ENCODE results near the gene LEP.

Gene LEP

DNA sequence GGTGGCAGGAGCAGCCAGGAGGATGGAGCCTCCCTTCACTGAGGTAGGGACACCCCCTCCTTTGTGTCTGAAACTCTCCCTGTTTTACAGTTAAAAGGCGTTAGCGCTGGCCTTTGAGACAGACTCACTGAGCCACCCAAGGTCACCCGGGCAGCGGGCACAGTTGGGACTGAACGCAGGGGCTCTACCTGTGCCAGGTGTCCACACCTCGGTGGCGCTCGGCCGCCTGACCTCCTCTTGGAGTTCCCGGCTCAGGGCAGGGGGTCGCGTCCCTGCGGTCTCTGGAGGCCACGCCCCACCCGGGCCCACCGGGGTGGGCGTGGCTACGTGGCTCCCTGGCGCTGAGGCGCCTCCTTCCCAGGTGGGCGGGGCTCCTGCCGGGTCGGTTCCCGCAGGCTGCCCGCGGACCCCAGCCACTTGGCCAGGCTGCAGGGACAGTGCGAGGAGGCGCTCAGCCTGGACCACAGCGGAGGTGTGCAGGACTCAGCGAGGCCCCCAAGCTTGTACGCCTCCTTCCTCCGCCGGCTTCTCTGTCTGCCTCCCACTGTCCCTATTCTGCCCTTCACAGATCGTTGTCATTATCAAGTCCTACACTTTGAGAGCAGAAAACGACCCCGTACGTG, 39.9 kb upstream of the LEP start:
- H3K4me3 ChIP-seq (ENCODE audit: low read length), result no peak overlapping the region
- no peak for DNase-seq (ENCODE audit: low read depth)
- TF ChIP-seq, protein P1, sequence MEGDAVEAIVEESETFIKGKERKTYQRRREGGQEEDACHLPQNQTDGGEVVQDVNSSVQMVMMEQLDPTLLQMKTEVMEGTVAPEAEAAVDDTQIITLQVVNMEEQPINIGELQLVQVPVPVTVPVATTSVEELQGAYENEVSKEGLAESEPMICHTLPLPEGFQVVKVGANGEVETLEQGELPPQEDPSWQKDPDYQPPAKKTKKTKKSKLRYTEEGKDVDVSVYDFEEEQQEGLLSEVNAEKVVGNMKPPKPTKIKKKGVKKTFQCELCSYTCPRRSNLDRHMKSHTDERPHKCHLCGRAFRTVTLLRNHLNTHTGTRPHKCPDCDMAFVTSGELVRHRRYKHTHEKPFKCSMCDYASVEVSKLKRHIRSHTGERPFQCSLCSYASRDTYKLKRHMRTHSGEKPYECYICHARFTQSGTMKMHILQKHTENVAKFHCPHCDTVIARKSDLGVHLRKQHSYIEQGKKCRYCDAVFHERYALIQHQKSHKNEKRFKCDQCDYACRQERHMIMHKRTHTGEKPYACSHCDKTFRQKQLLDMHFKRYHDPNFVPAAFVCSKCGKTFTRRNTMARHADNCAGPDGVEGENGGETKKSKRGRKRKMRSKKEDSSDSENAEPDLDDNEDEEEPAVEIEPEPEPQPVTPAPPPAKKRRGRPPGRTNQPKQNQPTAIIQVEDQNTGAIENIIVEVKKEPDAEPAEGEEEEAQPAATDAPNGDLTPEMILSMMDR (IDR thresholded peaks at IDR 0.05; ENCODE audit: insufficient read depth, low read depth, low read length, missing control alignments), result no peak

DNA sequence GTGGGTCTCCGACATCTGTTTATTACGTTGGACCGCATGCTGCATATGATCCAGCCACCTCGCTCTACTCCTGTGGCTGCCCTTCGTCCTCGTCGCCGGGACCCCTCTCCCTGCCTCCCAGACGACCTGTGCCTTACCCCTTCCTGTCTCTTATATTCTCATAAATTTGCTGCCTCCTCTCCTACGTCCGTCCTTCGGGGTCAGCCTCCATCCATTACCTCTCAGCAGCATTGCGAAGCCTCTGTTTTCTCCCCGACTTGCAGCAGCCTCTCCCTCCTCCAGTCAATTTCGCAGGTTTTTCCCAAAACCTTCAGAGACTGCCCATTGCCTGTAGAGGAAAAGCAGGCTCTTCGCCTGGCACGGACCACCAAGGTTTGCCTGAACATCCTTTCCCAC, 39.4 kb upstream of the LEP start:
- TF ChIP-seq, protein P1 (IDR thresholded peaks at IDR 0.05; ENCODE audit: insufficient read depth, low read depth, low read length, missing control alignments), result no peak
- no peak for DNase-seq (ENCODE audit: low read depth)
- H3K4me3 ChIP-seq (ENCODE audit: low read length), result no peak overlapping the region

DNA sequence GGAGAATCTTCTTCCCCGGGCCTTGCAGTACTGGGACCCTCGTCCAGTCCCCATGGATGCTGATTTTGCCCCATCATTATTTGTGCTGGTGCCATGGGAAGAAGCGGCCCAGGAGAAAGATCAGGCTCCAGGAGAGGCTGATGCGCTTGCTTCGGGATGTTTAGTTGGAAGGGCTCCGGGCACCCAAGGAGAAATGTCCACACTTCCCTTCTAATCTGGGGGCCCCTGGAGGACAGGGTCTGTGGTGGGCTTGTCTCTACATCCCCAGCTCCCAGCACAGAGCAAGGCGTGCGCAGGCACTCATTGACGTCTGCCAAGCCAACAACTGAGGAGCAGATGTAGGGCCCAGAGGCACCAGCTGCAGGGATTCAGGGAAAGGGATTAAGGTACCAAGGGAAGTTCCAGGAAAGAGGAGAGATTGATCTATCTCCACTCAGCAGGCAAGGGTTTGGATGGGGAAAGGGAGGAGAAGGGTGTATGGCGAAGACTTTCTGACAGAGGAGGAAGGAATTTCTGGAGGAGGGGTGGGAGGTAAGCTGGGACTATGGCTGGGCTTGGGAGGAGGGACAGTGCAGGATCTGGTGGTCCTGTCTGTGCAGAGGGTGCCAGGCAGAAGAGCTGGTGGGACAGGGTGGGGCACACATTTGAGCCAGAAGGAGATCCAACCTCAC, 38.7 kb upstream of the LEP start:
- TF ChIP-seq, protein P1 (IDR thresholded peaks at IDR 0.05; ENCODE audit: insufficient read depth, low read depth, low read length, missing control alignments), result no peak
- H3K4me3 ChIP-seq (ENCODE audit: low read length), result no peak overlapping the region
- no peak for DNase-seq (ENCODE audit: low read depth)

DNA sequence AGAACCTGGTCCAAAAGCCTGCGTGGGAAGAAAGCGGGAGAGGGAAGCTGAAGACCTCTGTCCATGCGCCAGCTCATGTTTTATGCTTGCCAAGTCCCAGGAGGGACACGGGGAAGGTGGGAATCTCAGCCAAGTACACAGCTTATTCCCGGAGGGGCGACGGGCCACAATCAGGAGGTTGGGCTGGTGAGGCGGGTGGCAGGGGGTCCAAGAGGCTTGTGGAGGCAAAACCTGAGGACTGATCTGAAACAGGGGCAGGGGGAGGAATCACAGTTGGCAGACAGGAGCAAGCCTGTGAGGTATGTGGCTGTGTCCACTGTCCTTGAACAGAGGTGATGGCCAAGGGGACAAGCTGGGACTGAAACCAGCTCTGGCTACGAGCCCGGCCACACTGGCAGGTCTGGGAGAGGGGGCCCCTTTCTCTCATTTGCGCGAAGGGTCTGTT, 38.0 kb upstream of the LEP start:
- TF ChIP-seq, protein P1 (IDR thresholded peaks at IDR 0.05; ENCODE audit: insufficient read depth, low read depth, low read length, missing control alignments), result no peak
- DNase-seq (ENCODE audit: low read depth), result no peak
- H3K4me3 ChIP-seq (ENCODE audit: low read length), result no peak overlapping the region

DNA sequence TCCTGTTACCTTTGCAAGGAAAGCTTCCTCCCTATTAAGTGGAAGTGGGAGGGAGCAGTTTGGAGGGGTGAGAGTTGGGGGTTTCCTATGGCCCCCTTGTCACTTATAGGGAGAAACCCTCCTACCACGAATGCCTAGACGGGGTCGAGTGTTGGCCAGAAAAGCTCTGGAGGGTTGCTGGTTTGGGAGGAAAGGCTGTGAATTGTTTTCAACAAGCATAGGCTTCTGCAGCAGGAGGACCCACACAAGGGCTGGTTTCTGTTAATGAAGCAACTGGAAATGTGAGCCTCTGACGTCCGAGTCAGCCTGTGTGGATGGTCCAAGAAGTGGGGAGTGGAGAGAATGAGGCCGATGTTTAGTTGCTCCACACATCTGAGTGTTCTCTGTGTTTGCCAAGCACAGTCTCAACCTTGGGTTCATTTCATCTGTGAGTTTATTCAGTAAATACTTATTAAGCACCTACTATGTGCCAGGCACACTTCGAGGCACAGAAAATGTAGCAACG, 37.3 kb upstream of the LEP start:
- TF ChIP-seq, protein P1 (IDR thresholded peaks at IDR 0.05; ENCODE audit: insufficient read depth, low read depth, low read length, missing control alignments), result no peak
- no peak overlapping the region for H3K4me3 ChIP-seq (ENCODE audit: low read length)
- no peak for DNase-seq (ENCODE audit: low read depth)

DNA sequence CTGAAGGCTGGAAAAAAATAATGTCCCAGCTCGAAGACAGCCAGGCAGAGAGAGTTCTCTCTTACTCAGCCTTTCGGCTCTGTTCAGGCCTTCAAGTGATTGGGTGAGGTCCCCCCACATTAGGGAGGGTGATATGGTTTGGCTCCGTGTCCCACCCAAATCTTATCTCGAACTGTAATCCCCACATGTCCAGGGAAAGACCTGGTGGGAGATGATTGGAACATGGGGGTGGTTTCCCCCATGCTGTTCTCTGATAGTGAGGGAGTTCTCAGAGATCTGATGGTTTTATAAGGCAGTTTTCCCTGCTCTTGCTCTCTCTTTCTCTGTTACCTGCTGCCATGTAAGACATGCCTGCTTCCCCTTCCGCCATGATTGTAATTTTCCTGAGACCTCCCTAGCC, 36.6 kb upstream of the LEP start:
- H3K4me3 ChIP-seq (ENCODE audit: low read length), result no peak overlapping the region
- TF ChIP-seq, protein P1 (IDR thresholded peaks at IDR 0.05; ENCODE audit: insufficient read depth, low read depth, low read length, missing control alignments), result no peak
- no peak for DNase-seq (ENCODE audit: low read depth)

All from epithelial cell of esophagus (primary cell).